ENCODE data around the gene PTBP3.

- TF ChIP-seq CTCF (IDR thresholded peaks at IDR 0.05) (no peak), POLR2A (IDR thresholded peaks at IDR 0.05) (no peak)
These were observed 34.0 kb upstream of the PTBP3 start for GRCh38 chr9:112367465-112367864.

Measured in vagina (tissue), 2 donors.